ENCODE results near the gene PRR29. TPM values are rescaled to one million over a fixed set of nuclear protein-coding genes. Genes with fewer than 3 reads are reported as not detected.
"Not testable (repeated sequence)": the region's sequence is repeated elsewhere in the genome, so short reads cannot be mapped to it uniquely, and the experiment has no call there.

The PRR29 gene
- total RNA-seq, 1 experiment from 2014 or later, result not detected

DNA sequence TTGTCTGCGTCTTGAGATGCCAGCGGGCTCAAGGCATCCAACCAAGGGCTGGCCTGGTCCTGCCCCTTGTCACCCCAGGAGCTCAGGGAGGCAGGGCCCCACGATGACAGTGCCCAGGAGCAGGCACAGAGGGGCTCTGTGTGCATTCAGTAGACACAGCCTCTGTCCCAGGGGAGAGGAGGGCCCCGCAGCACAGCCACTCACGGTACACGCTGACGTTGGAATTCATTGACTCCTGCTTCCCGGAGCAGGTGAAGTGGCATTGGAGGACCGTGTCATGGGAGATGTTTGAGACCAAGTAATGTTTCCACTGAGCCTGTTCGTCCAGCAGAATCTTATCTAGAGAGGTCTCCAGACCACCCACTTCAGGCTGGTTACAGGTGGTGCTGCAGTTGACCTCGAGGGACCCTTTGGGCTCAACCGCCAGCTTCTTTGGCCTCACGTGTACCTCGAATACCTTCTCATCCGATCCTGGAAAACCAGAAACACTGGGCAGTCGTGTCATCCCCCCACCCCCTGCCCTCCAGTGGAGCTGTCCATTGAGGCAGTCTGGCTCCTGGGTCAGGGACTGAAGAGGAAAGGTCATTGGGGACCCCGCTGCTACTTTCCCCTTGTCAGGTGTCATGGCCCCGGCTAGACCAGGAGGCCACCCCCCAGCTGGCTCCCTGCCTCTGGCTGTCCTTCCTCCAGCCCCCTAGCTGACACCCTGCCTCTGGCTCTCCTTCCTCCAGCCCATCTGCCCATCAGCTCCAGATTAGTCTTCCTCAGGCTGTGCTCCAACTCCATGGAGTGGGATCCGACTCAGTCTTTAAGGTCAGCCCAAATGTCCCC, 7.0 kb downstream of the PRR29 start:
- Histone ChIP-seq H3K27ac (ENCODE audit: low read depth, low read length, poor library complexity, severe bottlenecking) (no peak overlapping the region), H3K4me1 (ENCODE audit: insufficient read depth, low read length, poor library complexity, severe bottlenecking) (no peaks in the 10 kb centered on the region), H3K27me3 (replicated peaks; ENCODE audit: insufficient read depth, low read depth, low read length, poor library complexity) (no peaks in the 10 kb centered on the region), H3K4me3 (ENCODE audit: low read depth, low read length, poor library complexity, severe bottlenecking) (no peak overlapping the region), H3K36me3 (ENCODE audit: insufficient read depth, low read length, poor library complexity, severe bottlenecking) (no peaks in the 10 kb centered on the region), H3K9me3 (ENCODE audit: low read depth, low read length, poor library complexity, severe bottlenecking) (no peaks in the 10 kb centered on the region)
- DNase-seq (ENCODE audit: low spot score), result no peak
- intact Hi-C loops (cut with micrococcal nuclease; ENCODE audit: unreplicated experiment), result no loop called here
- ChIA-PET POLR2A (ENCODE audit: low non-redundant PET) (no interaction called here), CTCF (no interaction called here)
- BruUV-seq (replicated peaks), result no TSS peak
- no peak for TF ChIP-seq EZH2 (IDR thresholded peaks at IDR 0.05; ENCODE audit: borderline replicate concordance, low read depth, low read length, poor library complexity, severe bottlenecking)
- TF ChIP-seq, protein P1, sequence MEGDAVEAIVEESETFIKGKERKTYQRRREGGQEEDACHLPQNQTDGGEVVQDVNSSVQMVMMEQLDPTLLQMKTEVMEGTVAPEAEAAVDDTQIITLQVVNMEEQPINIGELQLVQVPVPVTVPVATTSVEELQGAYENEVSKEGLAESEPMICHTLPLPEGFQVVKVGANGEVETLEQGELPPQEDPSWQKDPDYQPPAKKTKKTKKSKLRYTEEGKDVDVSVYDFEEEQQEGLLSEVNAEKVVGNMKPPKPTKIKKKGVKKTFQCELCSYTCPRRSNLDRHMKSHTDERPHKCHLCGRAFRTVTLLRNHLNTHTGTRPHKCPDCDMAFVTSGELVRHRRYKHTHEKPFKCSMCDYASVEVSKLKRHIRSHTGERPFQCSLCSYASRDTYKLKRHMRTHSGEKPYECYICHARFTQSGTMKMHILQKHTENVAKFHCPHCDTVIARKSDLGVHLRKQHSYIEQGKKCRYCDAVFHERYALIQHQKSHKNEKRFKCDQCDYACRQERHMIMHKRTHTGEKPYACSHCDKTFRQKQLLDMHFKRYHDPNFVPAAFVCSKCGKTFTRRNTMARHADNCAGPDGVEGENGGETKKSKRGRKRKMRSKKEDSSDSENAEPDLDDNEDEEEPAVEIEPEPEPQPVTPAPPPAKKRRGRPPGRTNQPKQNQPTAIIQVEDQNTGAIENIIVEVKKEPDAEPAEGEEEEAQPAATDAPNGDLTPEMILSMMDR (conservative IDR thresholded peaks at IDR 0.05; ENCODE audit: low read depth, low read length), result no peak

DNA sequence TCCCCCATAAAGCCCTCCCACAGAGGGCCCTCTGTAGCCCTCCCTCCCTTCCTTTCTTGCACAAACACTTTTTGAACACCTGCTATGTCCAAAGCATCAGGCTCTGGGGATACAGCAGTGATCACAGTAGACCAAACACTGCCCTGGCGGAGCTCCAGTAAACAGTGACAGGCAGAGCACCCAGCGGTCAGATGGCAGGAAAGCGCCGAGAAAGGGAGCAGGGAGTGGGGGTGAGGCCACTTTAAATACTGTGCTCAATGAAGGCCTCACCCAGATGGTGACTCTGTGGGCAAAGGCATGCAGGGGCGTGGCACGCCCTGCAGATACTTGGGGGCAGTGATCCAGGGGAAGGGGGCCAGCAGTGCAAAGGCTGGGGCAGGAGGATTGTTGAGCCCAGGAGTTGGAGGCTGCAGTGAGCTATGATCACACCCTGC, 7.6 kb downstream of the PRR29 start:
- no peaks in the 10 kb centered on the region for H3K4me1 ChIP-seq (ENCODE audit: insufficient read depth, low read length, poor library complexity, severe bottlenecking)
- CTCF ChIA-PET, result no interaction called here
- POLR2A ChIA-PET (ENCODE audit: low non-redundant PET), result no interaction called here

DNA sequence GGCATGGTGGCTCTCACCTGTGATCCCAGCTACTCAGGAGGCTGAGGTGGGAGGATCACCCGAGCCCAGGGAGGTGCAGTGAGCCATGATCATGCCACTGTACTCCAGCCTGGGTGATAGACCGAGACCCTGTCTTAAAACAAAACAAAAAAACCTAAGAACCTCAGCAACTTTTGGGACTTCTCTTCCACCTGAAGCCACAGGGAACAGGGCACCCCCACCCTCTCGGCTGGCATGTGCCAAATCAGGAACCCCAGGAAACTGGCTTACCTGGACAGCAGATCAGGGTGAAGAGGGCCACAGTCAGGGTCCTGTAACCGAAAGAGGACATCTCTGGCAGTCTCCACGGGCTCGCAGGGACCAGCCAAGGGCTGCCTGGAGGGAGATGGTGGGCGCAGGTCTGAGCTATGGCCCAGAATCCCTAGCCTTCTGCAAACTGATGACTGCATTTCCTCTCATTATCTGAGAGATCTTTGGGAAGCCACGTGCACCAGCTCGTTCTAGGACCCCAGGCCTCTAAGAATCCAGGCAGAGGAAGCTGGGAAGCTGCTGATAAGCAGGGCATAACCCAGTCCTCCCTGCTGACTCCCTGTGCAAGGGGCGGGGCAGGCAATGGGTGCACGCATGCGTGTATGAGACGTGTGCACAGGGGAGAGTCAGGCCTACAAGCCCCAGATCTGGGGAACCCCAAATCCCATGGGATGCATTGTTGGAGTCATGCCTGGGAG, 8.4 kb downstream of the PRR29 start:
- Histone ChIP-seq H3K27me3 (replicated peaks; ENCODE audit: insufficient read depth, low read depth, low read length, poor library complexity) (peaks cover 3% of the 10 kb centered on the region), H3K27ac (ENCODE audit: low read depth, low read length, poor library complexity, severe bottlenecking) (no peak overlapping the region), H3K36me3 (ENCODE audit: insufficient read depth, low read length, poor library complexity, severe bottlenecking) (no peaks in the 10 kb centered on the region), H3K4me3 (ENCODE audit: low read depth, low read length, poor library complexity, severe bottlenecking) (no peak overlapping the region), H3K4me1 (ENCODE audit: insufficient read depth, low read length, poor library complexity, severe bottlenecking) (no peaks in the 10 kb centered on the region), H3K9me3 (ENCODE audit: low read depth, low read length, poor library complexity, severe bottlenecking) (no peaks in the 10 kb centered on the region)
- ChIA-PET CTCF (no interaction called here), POLR2A (ENCODE audit: low non-redundant PET) (no interaction called here)
- TF ChIP-seq EZH2 (IDR thresholded peaks at IDR 0.05; ENCODE audit: borderline replicate concordance, low read depth, low read length, poor library complexity, severe bottlenecking), result no peak
- TF ChIP-seq, protein P1 (conservative IDR thresholded peaks at IDR 0.05; ENCODE audit: low read depth, low read length), result no peak
- intact Hi-C loops (cut with micrococcal nuclease; ENCODE audit: unreplicated experiment), result no loop called here
- BruUV-seq (replicated peaks), result no TSS peak
- DNase-seq (ENCODE audit: low spot score), result no peak

More for the DNA sequence above, 7.6 kb downstream of the PRR29 start:
- Histone ChIP-seq H3K9me3 (ENCODE audit: low read depth, low read length, poor library complexity, severe bottlenecking) (no peaks in the 10 kb centered on the region), H3K27me3 (replicated peaks; ENCODE audit: insufficient read depth, low read depth, low read length, poor library complexity) (peaks cover 3% of the 10 kb centered on the region), H3K36me3 (ENCODE audit: insufficient read depth, low read length, poor library complexity, severe bottlenecking) (no peaks in the 10 kb centered on the region), H3K27ac (ENCODE audit: low read depth, low read length, poor library complexity, severe bottlenecking) (no peak overlapping the region), H3K4me3 (ENCODE audit: low read depth, low read length, poor library complexity, severe bottlenecking) (no peak overlapping the region)
- BruUV-seq (replicated peaks), result no TSS peak
- intact Hi-C loops (cut with micrococcal nuclease; ENCODE audit: unreplicated experiment), result no loop called here
- no peak for DNase-seq (ENCODE audit: low spot score)
- TF ChIP-seq EZH2 (IDR thresholded peaks at IDR 0.05; ENCODE audit: borderline replicate concordance, low read depth, low read length, poor library complexity, severe bottlenecking), result no peak
- TF ChIP-seq, protein P1 (conservative IDR thresholded peaks at IDR 0.05; ENCODE audit: low read depth, low read length), result no peak

DNA sequence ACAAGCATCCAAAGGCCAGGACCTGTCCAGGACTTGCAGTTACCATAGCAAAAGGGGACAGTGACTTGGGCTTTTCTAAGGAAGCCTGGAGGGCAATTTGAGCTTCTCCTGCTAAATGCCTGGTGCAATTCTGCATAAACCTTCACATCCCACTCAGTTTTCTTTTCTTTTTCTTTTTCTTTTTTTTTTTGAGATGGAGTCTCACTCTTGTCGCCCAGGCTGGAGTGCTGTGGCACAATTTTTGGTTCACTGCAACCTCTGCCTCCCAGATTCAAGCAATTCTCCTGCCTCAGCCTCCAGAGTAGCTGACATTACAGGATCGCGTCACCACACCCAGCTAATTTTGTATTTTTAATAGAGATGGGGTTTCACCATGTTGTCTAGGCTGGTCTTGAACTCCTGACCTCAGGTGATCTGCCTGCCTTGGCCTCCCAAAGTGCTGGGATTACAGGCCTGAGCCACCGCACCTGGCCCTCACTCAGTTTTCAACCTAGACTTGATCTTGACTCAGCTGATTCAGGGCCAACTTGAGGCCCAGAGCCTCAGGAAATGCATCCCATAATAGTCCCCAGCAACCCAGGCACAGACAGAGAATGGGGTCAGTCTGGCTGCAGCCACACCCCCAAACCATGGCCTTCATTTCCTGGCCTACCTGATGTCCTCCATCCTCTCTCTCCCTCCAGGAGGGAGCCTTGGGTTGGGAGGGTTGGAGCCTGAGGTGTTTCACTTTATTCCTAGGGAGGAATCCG, 9.1 kb downstream of the PRR29 start:
- intact Hi-C loops (cut with micrococcal nuclease; ENCODE audit: unreplicated experiment); DNase-seq (ENCODE audit: low spot score); H3K4me3 ChIP-seq (ENCODE audit: low read depth, low read length, poor library complexity, severe bottlenecking); BruUV-seq (replicated peaks); H3K27me3 ChIP-seq (replicated peaks; ENCODE audit: insufficient read depth, low read depth, low read length, poor library complexity); H3K27ac ChIP-seq (ENCODE audit: low read depth, low read length, poor library complexity, severe bottlenecking); H3K36me3 ChIP-seq (ENCODE audit: insufficient read depth, low read length, poor library complexity, severe bottlenecking); H3K9me3 ChIP-seq (ENCODE audit: low read depth, low read length, poor library complexity, severe bottlenecking); H3K4me1 ChIP-seq (ENCODE audit: insufficient read depth, low read length, poor library complexity, severe bottlenecking); CTCF ChIA-PET: not testable (repeated sequence)
- POLR2A ChIA-PET (ENCODE audit: low non-redundant PET), result interaction anchor here (0.6 kb wide), 1 partner anchor 145 kb away, joined by 4 read pairs; no protein-coding TSS in a partner anchor
